OCI-LY3 (cell line): ENCODE measurements around the gene MT1H.

Experiments used
- H2AFZ ChIP-seq: fragments of 200-600, 300-600 bp; shearing (Covaris generic); 2 replicates; pipeline ENCODE4 v1.6.0; 2014; ENCODE audit warnings: antibody characterized with exemption, low read depth, low read length
- H3K27ac ChIP-seq: fragments of 200-600, 300-600 bp; sonication (generic); 2 replicates; pipeline ENCODE4 v1.5.1; 2014; ENCODE audit warnings: mild to moderate bottlenecking, low read length, moderate library complexity, mixed read lengths
- H3K27me3 ChIP-seq: fragments of 200-600, 300-600 bp; sonication (generic); 2 replicates; pipeline ENCODE4 v1.6.1; 2014; ENCODE audit warnings: low read depth, low read length, mixed read lengths
- H3K36me3 ChIP-seq: fragments of 200-600, 300-600 bp; sonication (generic); replicated peaks from 2 replicates; pipeline ENCODE3; 2014; ENCODE audit warnings: low read depth, low read length, mixed read lengths
- H3K4me1 ChIP-seq: fragments of 300-600, 200-600 bp; sonication (generic); 2 replicates; pipeline ENCODE4 v1.6.1; 2014; ENCODE audit warnings: low read length, mixed read lengths
- H3K4me2 ChIP-seq: fragments of 200-600, 300-600 bp; sonication (generic); 2 replicates; pipeline ENCODE4 v1.6.1; 2014; ENCODE audit warnings: low read length, mixed read lengths
- H3K4me3 ChIP-seq: fragments of 300-600, 200-600 bp; sonication (generic); 2 replicates; pipeline ENCODE4 v1.5.1; 2014; ENCODE audit warnings: antibody characterized with exemption, mild to moderate bottlenecking, low read length, moderate library complexity
- H3K79me2 ChIP-seq: fragments of 300-600, 200-600 bp; shearing (Covaris generic); 2 replicates; pipeline ENCODE4 v1.6.1; 2014; ENCODE audit warnings: mild to moderate bottlenecking, low read length, mixed read lengths
- H3K9ac ChIP-seq: fragments of 300-600, 200-600 bp; shearing (Covaris generic); 2 replicates; pipeline ENCODE4 v1.6.0; 2014; ENCODE audit warnings: mild to moderate bottlenecking, low read length, moderate library complexity
- H3K9me3 ChIP-seq: fragments of 200-600, 300-600 bp; shearing (Covaris generic); 2 replicates; pipeline ENCODE4 v1.6.1; 2014; ENCODE audit warnings: low read length, mixed read lengths; ENCODE audit not compliant: insufficient read depth
- H4K20me1 ChIP-seq: fragments of 200-600, 300-600 bp; sonication (generic); 2 replicates; pipeline ENCODE4 v1.6.1; 2016; ENCODE audit warnings: low read length, mixed read lengths; ENCODE audit not compliant: insufficient read depth
- EZH2phosphoT487 ChIP-seq: fragments of 200-600 bp; shearing (Covaris generic); IDR thresholded peaks from 2 replicates; pipeline ENCODE4 v1.6.1; 2018; ENCODE audit warnings: antibody characterized with exemption, mixed run types, low read depth
- TF ChIP-seq, protein P1 (sequence below): fragments of 200-600, 300-600 bp; sonication (generic); IDR thresholded peaks from 2 replicates; pipeline ENCODE4 v1.5.1; 2014; ENCODE audit warnings: antibody characterized with exemption, low read length, low read depth

Gene MT1H

DNA sequence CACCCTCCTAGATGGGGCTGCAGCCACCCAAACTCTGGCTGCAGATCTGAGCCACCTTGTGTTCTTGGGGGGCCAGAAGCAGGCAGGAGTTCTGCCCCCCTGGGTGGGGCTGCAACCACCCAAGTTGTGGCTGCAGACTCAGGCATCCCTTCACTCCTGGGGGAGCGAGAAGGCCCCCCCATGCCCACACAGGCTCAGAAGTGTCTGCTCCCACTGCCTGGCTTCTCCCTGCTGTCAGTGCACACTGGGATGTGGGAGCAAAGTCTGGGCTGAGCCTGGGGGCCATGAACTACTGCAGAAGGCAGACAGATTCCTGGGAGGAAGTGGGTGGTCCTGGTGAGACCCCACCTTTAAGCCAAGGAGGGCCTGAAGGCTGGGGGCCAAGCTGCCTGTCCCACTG is 25.6 kb downstream of the MT1H start:
- H3K4me3 ChIP-seq, result no peak overlapping the region
- no peaks in the 10 kb centered on the region for H3K9me3 ChIP-seq
- no peak overlapping the region for H3K27ac ChIP-seq
- no peaks in the 10 kb centered on the region for H4K20me1 ChIP-seq
- no peaks in the 10 kb centered on the region for H3K27me3 ChIP-seq
- no peak for TF ChIP-seq EZH2phosphoT487
- TF ChIP-seq, protein P1, sequence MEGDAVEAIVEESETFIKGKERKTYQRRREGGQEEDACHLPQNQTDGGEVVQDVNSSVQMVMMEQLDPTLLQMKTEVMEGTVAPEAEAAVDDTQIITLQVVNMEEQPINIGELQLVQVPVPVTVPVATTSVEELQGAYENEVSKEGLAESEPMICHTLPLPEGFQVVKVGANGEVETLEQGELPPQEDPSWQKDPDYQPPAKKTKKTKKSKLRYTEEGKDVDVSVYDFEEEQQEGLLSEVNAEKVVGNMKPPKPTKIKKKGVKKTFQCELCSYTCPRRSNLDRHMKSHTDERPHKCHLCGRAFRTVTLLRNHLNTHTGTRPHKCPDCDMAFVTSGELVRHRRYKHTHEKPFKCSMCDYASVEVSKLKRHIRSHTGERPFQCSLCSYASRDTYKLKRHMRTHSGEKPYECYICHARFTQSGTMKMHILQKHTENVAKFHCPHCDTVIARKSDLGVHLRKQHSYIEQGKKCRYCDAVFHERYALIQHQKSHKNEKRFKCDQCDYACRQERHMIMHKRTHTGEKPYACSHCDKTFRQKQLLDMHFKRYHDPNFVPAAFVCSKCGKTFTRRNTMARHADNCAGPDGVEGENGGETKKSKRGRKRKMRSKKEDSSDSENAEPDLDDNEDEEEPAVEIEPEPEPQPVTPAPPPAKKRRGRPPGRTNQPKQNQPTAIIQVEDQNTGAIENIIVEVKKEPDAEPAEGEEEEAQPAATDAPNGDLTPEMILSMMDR, result no peak
- H2AFZ ChIP-seq, result no peak overlapping the region
- H3K4me1 ChIP-seq, result no peaks in the 10 kb centered on the region
- H3K79me2 ChIP-seq, result no peaks in the 10 kb centered on the region
- no peaks in the 10 kb centered on the region for H3K36me3 ChIP-seq
- H3K4me2 ChIP-seq, result no peak overlapping the region
- H3K9ac ChIP-seq, result no peak overlapping the region

DNA sequence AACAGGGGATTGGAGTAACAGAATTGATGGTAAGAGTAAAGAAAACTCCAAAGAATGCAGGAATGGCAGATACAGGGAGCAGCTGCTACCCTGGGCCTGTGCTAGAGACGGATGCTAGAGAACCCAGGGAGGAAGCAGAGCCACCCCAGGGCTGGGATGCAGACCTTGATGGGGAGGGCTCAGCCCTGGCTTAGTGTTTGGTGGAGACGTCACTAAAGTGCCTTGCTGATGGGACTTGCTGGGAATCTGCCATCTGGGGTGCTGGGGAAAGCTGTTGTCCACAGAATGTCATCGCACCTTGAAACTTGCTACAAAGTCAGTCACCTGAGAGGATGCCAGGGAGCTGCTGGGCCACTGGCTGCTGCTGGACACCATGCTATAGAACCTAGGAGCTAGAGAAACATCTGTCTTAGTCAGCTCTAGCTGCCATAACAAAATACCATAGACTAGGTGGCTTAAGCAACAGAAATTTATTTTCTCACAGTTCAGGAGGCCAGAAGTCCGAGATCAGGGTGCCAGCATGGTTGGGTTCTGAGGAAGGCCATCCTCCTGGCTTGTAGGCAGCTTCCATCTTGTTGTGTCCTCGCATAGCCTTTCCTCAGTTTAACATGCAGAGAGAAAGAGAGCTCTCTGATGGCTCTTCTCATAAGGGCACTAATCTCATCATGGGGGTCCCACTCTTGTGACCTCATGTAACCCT is 28.0 kb downstream of the MT1H start:
- H3K36me3 ChIP-seq, result no peaks in the 10 kb centered on the region
- no peaks in the 10 kb centered on the region for H3K9me3 ChIP-seq
- H2AFZ ChIP-seq, result no peak overlapping the region
- no peak overlapping the region for H3K4me2 ChIP-seq
- H3K27me3 ChIP-seq, result no peaks in the 10 kb centered on the region
- no peak overlapping the region for H3K9ac ChIP-seq
- peaks cover 8% of the 10 kb centered on the region for H3K4me1 ChIP-seq
- no peaks in the 10 kb centered on the region for H3K79me2 ChIP-seq
- no peak overlapping the region for H3K27ac ChIP-seq
- H4K20me1 ChIP-seq, result no peaks in the 10 kb centered on the region
- no peak overlapping the region for H3K4me3 ChIP-seq
- no peak for TF ChIP-seq EZH2phosphoT487
- TF ChIP-seq, protein P1, result no peak

DNA sequence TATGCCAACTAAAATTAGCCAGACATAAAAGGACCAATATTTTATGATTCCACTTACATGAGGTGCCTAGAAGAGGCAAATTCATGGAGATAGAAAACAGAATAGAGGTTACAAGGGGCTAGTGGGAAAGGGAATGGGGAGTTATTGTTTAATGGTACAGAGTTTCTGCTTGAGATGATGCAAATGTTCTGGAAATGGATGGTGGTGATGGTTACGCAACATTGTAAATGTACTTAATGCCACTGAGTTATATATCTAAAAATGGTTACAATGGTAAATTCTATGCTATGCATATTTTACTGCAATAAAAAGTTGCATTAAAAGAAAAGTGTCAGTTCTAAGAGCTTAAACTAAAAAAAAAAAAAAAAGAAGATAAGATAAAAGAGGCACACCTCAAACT is 30.6 kb downstream of the MT1H start:
- no peak overlapping the region for H3K4me3 ChIP-seq
- peaks cover 8% of the 10 kb centered on the region for H3K4me1 ChIP-seq
- H3K79me2 ChIP-seq, result no peaks in the 10 kb centered on the region
- H4K20me1 ChIP-seq, result no peaks in the 10 kb centered on the region
- H2AFZ ChIP-seq, result no peak overlapping the region
- H3K27me3 ChIP-seq, result no peaks in the 10 kb centered on the region
- no peak overlapping the region for H3K9ac ChIP-seq
- no peak overlapping the region for H3K4me2 ChIP-seq
- no peaks in the 10 kb centered on the region for H3K36me3 ChIP-seq
- no peak overlapping the region for H3K27ac ChIP-seq
- TF ChIP-seq EZH2phosphoT487, result no peak
- TF ChIP-seq, protein P1, result no peak
- no peaks in the 10 kb centered on the region for H3K9me3 ChIP-seq

DNA sequence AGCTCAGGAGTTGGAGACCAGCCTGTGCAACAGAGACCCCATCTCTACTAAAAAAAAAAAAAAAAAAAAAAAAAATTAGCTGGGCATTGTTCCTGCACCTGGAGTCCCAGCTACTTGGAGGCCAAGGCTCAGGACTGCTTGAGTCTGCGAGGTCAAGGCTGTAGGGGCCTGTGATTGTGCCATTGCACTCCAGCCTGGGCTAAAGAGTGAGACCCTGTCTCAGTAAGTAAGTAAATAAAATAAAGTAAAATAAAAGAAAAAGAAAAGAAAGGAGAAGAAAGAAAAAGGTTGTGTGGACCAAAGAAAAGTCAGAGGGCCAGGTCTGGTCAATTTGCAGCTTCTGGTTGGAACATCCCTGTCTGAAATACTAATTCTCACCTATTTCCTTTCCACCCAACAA is 31.0 kb downstream of the MT1H start:
- Histone ChIP-seq H4K20me1 (no peaks in the 10 kb centered on the region), H3K9ac (no peak overlapping the region), H3K36me3 (no peaks in the 10 kb centered on the region), H3K4me2 (no peak overlapping the region), H3K4me3 (no peak overlapping the region), H3K27me3 (no peaks in the 10 kb centered on the region), H2AFZ (no peak overlapping the region), H3K79me2 (no peaks in the 10 kb centered on the region), H3K4me1 (peaks cover 8% of the 10 kb centered on the region), H3K9me3 (no peaks in the 10 kb centered on the region), H3K27ac (no peak overlapping the region)
- TF ChIP-seq EZH2phosphoT487, result no peak
- TF ChIP-seq, protein P1, result no peak
